OCI-LY1 (cell line): Measurements from ENCODE around the gene RBP3.

Experiments used
- EZH2 ChIP-seq: fragments of 200-600 bp; sonication (generic), shearing (Covaris generic); IDR thresholded peaks from 2 replicates; pipeline ENCODE4 v1.8.0; 2017; ENCODE audit warnings: borderline replicate concordance, mixed run types, mild to moderate bottlenecking, antibody characterized with exemption, low read length, moderate library complexity, mixed read lengths
- TF ChIP-seq, protein P1 (sequence below): fragments of 200-600 bp; sonication (generic), shearing (Covaris generic); IDR thresholded peaks from 2 replicates; pipeline ENCODE4 v1.5.1; 2017; ENCODE audit warnings: mild to moderate bottlenecking, antibody characterized with exemption, low read length, moderate library complexity, mixed read lengths

GRCh38 chr10:47367646-47368045 lies 19.5 kb downstream of the RBP3 start:
- TF ChIP-seq, protein P1, sequence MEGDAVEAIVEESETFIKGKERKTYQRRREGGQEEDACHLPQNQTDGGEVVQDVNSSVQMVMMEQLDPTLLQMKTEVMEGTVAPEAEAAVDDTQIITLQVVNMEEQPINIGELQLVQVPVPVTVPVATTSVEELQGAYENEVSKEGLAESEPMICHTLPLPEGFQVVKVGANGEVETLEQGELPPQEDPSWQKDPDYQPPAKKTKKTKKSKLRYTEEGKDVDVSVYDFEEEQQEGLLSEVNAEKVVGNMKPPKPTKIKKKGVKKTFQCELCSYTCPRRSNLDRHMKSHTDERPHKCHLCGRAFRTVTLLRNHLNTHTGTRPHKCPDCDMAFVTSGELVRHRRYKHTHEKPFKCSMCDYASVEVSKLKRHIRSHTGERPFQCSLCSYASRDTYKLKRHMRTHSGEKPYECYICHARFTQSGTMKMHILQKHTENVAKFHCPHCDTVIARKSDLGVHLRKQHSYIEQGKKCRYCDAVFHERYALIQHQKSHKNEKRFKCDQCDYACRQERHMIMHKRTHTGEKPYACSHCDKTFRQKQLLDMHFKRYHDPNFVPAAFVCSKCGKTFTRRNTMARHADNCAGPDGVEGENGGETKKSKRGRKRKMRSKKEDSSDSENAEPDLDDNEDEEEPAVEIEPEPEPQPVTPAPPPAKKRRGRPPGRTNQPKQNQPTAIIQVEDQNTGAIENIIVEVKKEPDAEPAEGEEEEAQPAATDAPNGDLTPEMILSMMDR: no peak
- TF ChIP-seq EZH2: no peak
